T follicular helper cell (primary cell): ENCODE results near the gene PROSER3.
"Not testable (repeated sequence)": the region's sequence is repeated elsewhere in the genome, so short reads cannot be mapped to it uniquely, and the experiment has no call there.

Experiments
- DNase-seq: peaks from one replicate; pipeline ENCODE4 v3.0.0-alpha.2; 2020; ENCODE audit warnings: low read depth

The PROSER3 gene

DNA sequence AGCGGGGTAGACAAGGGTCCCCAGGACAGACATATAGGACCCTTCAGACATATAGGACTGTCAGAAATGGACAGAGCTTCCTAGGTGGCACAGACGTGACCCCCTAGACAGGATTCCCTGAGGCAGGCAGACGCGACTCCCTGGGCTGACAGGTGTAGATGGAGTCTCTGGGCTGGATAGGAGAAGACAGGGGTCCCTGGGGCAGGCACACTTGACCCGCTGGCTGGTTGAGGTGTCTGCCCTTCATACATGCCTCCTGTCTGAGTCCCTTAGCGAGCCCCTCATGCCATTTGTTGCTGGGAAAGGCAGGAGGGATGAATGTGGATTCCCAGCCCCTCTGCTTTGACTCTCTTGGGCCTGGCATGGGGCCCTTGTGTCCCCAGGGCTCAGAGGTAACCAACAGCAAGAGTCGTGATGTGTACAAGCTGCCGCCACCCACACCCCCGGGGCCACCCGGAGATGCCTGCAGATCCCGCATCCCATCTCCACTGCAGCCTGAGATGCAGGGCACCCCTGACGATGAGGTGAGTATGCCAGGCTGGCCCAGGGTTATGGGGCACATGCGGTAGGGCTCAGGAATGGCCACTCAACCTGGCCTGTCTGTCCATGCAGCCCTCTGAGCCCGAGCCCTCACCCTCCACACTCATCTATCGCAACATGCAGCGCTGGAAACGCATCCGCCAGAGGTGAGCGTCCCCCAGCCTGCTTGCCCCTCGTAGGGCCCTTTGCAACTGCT lies 4.2 kb upstream of the PROSER3 start:
- DNase-seq: no peak

DNA sequence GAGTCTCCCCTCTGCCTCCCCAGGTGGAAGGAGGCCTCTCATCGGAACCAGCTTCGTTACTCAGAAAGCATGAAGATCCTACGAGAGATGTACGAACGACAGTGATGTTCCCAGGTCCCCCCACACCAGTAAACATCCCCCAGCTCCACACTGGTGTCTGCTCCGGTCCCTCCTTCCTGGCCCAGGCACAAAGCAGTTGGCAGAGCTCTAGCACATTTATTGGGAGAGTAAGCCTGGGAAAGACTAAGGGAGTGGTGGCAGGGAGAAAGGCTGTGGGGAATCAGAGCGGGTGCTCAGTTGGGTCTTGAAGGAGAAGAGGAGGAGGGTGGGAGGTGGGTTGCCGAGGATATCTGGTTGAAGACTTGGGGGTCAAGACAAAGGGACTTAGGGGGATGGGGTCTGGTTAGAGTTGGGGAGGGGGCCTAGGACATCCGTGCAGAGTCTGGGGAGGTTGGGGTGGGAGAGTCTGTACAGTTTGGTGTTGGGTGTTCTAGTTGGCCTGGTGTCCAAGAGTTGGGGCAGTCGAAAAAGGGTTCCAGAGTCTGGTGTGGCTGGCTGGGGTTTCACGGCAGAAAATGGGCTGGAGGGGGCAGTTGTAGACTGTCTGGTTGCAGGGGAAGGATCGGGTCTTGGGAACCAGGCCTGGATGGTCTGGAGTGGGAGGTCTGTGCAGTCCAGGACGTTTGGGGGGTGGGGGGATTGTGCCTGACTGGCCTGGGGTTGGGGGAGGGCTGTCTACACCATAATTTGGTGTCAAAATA lies 3.4 kb upstream of the PROSER3 start:
- DNase-seq: no peak

DNA sequence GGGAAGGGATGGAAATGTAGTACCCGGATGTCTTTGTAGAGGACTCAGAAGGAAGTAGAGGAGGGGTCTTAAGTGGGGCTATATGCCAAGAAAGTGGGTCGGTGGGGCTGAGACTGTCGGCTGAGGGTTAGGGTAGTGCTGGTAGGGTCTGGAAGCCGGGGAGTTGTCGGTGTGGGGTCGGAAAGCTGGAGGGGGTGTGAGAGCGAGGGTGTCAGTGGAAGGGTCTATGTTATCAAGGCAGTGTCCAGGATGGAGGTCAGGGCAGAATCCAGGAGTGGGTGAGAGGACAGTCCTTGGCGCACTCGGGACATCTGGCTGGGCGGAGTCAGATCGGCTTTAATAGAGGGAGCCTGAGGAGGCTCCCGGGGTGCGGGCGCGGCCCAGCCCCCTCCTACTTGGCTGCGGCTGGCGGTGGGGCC lies 2.8 kb upstream of the PROSER3 start:
- DNase-seq: no peak

- peak; percentile 40 for DNase-seq
These were observed 2.2 kb upstream of the PROSER3 start for GRCh38 chr19:35755550-35756376.

GRCh38 chr19:35756377-35757230 lies 1.4 kb upstream of the PROSER3 start, which contains the start of gene HSPB6:
HSPB6 (minus strand) TSS chr19:35757029; CDS start chr19:35757008, 21 bp downstream.
- DNase-seq: no peak

GRCh38 chr19:35757231-35757748 lies 686 bp upstream of the PROSER3 start:
- no peak for DNase-seq

- DNase-seq: no peak
These were observed 1.7 kb downstream of the PROSER3 start for GRCh38 chr19:35759697-35760096.

DNA sequence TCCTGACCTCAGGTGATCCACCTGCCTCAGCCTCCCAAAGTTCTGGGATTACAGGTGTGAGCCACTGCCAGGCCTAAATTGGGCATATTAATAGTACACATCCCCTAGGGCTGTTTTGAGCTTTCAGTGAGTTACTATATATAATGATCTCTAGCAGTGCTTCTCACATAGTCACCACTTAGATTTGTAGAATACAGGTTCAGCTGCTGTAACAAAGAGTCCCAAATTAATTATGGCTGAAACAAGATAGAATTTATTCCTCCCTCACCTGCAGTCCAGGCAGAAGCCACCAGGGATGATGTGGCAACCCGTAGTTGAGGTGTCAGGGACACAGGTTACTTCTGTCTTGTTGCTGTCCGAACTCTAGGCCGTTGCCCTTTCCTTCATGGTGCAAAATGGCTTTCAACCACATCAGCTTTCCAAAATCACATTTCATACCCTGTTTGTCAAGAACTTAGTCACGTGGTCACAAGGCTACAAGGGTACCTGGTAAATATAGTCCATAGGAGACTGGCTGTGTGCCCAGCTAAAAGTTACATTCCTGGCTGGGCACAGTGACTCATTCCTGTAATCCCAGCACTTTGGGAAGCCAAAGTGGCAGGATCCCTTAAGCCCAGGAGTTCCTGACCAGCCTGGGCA lies 2.9 kb downstream of the PROSER3 start:
- no peak for DNase-seq

- no peak for DNase-seq
These were observed 6.7 kb downstream of the PROSER3 start for GRCh38 chr19:35764432-35765315.

GRCh38 chr19:35766571-35767104 lies 8.7 kb downstream of the PROSER3 start:
- no peak for DNase-seq

DNA sequence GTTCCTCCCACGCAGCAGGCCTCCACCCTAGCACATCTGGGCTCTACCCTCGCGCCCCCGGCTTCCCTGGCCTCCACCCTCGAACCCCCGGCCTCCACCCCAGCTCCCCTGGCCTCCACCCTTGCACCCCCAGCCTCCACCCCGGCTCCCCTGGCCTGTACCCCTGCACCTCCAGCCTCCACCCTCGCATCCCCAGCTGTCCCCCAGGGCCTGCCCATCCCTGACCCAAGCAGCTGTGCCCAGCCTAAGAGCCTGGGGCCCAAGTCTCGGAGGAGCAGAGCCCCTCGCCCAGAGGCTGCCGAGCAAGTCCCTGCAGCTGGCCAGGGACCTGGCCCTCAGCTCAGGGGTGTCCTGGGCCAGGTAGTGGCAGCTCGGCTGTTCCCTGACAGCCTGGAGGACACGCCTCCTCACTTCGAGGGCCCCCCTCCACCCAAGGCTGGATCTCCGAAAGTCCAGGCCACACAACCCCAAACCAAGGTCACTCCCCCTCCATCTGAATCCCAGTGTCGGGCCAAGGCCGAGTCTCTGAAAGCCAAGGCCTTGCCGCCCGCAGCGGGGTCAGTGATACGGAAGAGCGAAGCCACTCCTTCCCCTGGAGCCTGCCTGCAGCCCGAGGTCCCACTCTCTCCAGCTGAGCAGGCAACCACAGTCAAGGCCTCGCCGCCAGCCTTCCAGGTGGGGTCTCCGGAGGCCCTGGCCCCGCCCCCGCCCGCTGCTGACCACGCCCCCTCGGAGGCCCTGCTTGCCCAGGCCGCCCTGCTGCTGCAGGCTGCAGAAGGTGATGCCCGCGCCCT lies 9.5 kb downstream of the PROSER3 start:
- DNase-seq: no peak

- no peak for DNase-seq
These were observed 10.1 kb downstream of the PROSER3 start for GRCh38 chr19:35768082-35768421.

GRCh38 chr19:35772362-35772761 lies 14.4 kb downstream of the PROSER3 start:
- not testable (repeated sequence) for DNase-seq

DNA sequence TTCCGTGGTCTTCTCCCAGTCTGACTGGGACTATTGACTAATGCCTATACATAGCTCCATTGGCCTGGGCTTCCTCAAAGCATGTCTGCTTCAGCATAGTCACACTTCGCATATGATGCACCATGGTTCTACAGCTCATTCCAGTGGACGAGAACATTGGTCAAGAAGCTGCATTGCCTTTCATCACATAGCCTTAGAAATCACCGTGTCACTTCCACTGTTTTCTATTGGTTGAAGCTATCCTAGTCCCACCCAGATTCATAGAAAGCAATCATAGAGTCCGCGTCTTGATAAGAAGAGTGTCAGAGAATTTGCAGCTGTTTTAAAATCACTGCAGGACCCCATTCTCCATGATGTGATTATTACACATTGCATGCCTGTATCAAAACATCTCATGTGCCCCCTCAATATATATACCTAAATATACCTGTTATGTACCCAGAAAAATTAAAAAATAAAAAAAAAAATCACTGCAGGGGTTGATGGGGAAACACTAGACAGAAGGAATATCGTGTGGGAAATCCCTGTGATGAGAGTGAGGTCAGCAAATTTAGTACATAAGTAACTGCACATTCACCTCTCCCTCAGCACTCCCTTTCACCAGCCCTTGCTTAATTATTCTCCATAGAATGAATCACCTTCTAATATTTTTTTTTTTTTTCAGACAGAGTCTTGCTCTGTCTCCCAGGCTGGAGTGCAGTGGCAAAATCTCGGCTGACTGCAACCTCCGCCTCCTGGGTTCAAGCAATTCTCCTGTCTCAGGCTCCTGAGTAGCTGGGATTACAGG lies 15.2 kb downstream of the PROSER3 start:
- no peak for DNase-seq

GRCh38 chr19:35774274-35775045 lies 16.5 kb downstream of the PROSER3 start:
- DNase-seq: no peak

GRCh38 chr19:35775046-35775297 lies 17.0 kb downstream of the PROSER3 start:
- DNase-seq: no peak
